Loucy (cell line): ENCODE data around the gene HSPB8.

ENCODE experiments used
- H2AFZ ChIP-seq: fragments of 200-600 bp; sonication (generic); 2 replicates; pipeline ENCODE4 v1.6.0; 2016; ENCODE audit warnings: antibody characterized with exemption, mild to moderate bottlenecking, low read length, moderate library complexity
- H3F3A ChIP-seq: fragments of 200-600 bp; 2 replicates; pipeline ENCODE4 v1.6.0; 2016; ENCODE audit warnings: antibody characterized with exemption, low read depth, mild to moderate bottlenecking
- H3K27me3 ChIP-seq: fragments of 200-600 bp; sonication (generic); 2 replicates; pipeline ENCODE4 v1.6.1; 2014; ENCODE audit warnings: low read length, mild to moderate bottlenecking; ENCODE audit not compliant: insufficient read depth, poor library complexity, severe bottlenecking
- H3K36me3 ChIP-seq: fragments of 200-600 bp; sonication (generic); 2 replicates; pipeline ENCODE4 v1.6.1; 2016; ENCODE audit warnings: low read length; ENCODE audit not compliant: insufficient read depth
- H3K4me1 ChIP-seq: fragments of 200-600 bp; sonication (generic); 2 replicates; pipeline ENCODE4 v1.5.1; 2014; ENCODE audit warnings: low read length, mild to moderate bottlenecking; ENCODE audit not compliant: insufficient read depth, poor library complexity, severe bottlenecking
- H3K4me2 ChIP-seq: fragments of 200-600 bp; sonication (generic); 2 replicates; pipeline ENCODE4 v1.6.0; 2014; ENCODE audit warnings: antibody characterized with exemption, low read length, low read depth, mild to moderate bottlenecking; ENCODE audit not compliant: poor library complexity, severe bottlenecking
- H3K4me3 ChIP-seq: fragments of 200-600 bp; sonication (generic); 2 replicates; pipeline ENCODE4 v1.5.1; 2014; ENCODE audit warnings: low read length, mild to moderate bottlenecking, mixed read lengths; ENCODE audit not compliant: poor library complexity, severe bottlenecking
- H3K79me2 ChIP-seq: fragments of 200-600 bp; sonication (generic); 2 replicates; pipeline ENCODE4 v1.6.1; 2014; ENCODE audit warnings: low read length; ENCODE audit not compliant: insufficient read depth
- H3K9ac ChIP-seq: fragments of 200-600 bp; sonication (generic); 2 replicates; pipeline ENCODE4 v1.6.0; 2014; ENCODE audit warnings: mild to moderate bottlenecking, low read depth, low read length, moderate library complexity; ENCODE audit not compliant: poor library complexity, severe bottlenecking
- H3K9me2 ChIP-seq: fragments of 200-600 bp; sonication (generic); replicated peaks from 2 replicates; pipeline ENCODE4 v1.6.1; 2016; ENCODE audit warnings: low read depth, low read length, mixed read lengths
- H3K9me3 ChIP-seq: fragments of 200-600 bp; sonication (generic); 2 replicates; pipeline ENCODE4 v1.6.1; 2014; ENCODE audit warnings: mild to moderate bottlenecking, antibody characterized with exemption, low read length, low read depth; ENCODE audit not compliant: insufficient read depth
- H4K20me1 ChIP-seq: fragments of 200-600 bp; sonication (generic); 2 replicates; pipeline ENCODE4 v1.6.0; 2014; ENCODE audit warnings: antibody characterized with exemption, low read length, mild to moderate bottlenecking; ENCODE audit not compliant: insufficient read depth, poor library complexity, severe bottlenecking
- EZH2phosphoT487 ChIP-seq: fragments of 200-600 bp; IDR thresholded peaks from 2 replicates; pipeline ENCODE4 v1.6.1; 2018; ENCODE audit warnings: antibody characterized with exemption, mild to moderate bottlenecking, moderate library complexity, borderline replicate concordance
- TF ChIP-seq, protein P1 (sequence below): fragments of 200-600 bp; sonication (generic); conservative IDR thresholded peaks from 2 replicates; pipeline ENCODE4 v1.5.1; 2014; ENCODE audit warnings: mild to moderate bottlenecking, antibody characterized with exemption, low read length

The HSPB8 gene

DNA sequence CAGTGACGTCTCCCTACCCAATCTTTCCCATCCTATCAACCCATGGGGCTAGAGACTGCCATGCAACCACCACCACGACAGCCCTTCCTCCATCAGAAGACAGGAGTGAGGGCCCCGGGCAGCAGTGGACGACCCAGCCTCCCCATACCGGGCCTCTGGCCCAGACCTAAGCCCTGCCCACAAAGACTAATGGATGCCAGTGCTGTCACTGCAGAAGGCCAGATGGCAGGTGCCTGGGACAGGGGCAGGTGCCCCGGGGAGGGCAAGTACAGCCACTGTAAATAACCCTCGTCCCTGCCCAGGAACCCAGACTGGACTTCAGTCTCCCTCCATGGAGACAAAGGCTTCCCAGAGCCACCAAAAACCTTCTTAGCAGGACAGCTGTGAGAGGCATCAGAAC, 20.3 kb upstream of the HSPB8 start:
- no peak overlapping the region for H2AFZ ChIP-seq
- H3K4me2 ChIP-seq: no peak overlapping the region

DNA sequence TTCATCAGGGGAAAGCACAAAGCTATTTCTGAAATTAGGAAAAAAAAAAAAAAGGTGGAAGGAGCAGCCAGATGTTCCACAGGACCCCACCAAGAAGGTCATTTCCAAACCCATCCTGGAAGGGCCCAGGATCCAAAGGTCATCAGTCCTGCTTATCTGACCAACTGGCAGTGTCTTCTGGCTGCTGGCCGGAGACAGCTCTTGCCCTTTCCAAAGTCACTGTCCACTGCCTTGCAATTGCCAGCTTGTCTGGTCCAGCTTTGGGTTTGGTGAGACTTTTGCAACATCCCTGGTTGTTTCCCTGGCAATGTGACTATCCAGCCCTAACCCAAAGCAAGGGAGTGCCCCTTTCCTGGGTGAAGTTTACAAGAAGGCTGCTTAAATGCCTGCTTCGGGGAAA, 18.9 kb upstream of the HSPB8 start:
- TF ChIP-seq, protein P1, sequence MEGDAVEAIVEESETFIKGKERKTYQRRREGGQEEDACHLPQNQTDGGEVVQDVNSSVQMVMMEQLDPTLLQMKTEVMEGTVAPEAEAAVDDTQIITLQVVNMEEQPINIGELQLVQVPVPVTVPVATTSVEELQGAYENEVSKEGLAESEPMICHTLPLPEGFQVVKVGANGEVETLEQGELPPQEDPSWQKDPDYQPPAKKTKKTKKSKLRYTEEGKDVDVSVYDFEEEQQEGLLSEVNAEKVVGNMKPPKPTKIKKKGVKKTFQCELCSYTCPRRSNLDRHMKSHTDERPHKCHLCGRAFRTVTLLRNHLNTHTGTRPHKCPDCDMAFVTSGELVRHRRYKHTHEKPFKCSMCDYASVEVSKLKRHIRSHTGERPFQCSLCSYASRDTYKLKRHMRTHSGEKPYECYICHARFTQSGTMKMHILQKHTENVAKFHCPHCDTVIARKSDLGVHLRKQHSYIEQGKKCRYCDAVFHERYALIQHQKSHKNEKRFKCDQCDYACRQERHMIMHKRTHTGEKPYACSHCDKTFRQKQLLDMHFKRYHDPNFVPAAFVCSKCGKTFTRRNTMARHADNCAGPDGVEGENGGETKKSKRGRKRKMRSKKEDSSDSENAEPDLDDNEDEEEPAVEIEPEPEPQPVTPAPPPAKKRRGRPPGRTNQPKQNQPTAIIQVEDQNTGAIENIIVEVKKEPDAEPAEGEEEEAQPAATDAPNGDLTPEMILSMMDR: no peak
- TF ChIP-seq EZH2phosphoT487: no peak
- H3K9me2 ChIP-seq: no peaks in the 10 kb centered on the region
- no peak overlapping the region for H2AFZ ChIP-seq
- no peaks in the 10 kb centered on the region for H3F3A ChIP-seq
- H3K36me3 ChIP-seq: no peaks in the 10 kb centered on the region
- H3K27me3 ChIP-seq: no peaks in the 10 kb centered on the region
- no peaks in the 10 kb centered on the region for H4K20me1 ChIP-seq
- H3K4me3 ChIP-seq: no peak overlapping the region
- no peak overlapping the region for H3K4me2 ChIP-seq
- H3K79me2 ChIP-seq: no peaks in the 10 kb centered on the region
- no peaks in the 10 kb centered on the region for H3K4me1 ChIP-seq
- no peak overlapping the region for H3K9ac ChIP-seq
- no peaks in the 10 kb centered on the region; the same call in 1 of the 2 replicates for H3K9me3 ChIP-seq

More for the DNA sequence above, 20.3 kb upstream of the HSPB8 start:
- H3K9me3 ChIP-seq: no peaks in the 10 kb centered on the region; the same call in 1 of the 2 replicates
- H3K4me3 ChIP-seq: no peak overlapping the region
- no peaks in the 10 kb centered on the region for H4K20me1 ChIP-seq
- H3F3A ChIP-seq: no peaks in the 10 kb centered on the region
- H3K79me2 ChIP-seq: no peaks in the 10 kb centered on the region
- no peak for TF ChIP-seq EZH2phosphoT487
- TF ChIP-seq, protein P1: no peak
- no peaks in the 10 kb centered on the region for H3K27me3 ChIP-seq
- H3K4me1 ChIP-seq: no peaks in the 10 kb centered on the region
- no peaks in the 10 kb centered on the region for H3K9me2 ChIP-seq
- H3K9ac ChIP-seq: no peak overlapping the region
- no peaks in the 10 kb centered on the region for H3K36me3 ChIP-seq

DNA sequence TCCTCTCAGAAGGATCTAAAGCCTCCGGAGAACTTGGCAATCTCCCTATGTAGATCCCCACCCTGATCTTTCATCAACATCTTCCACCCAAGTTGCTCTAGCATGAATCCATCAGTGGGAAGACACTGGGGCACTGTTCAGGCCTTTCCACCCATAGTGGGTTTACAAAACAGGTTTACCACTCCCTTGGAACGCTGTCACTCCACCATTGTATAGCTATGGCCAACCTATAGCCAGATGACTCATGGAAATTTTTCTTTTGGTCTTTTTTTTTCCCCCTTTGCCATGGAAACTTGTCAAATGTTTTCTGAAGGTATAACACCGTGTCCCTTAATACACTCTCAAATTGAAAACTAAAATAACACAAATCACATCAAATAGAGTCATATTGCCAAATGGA, 10.8 kb upstream of the HSPB8 start:
- Histone ChIP-seq H3K4me3 (no peak overlapping the region), H3K9me2 (no peaks in the 10 kb centered on the region)

More for the DNA sequence above, 10.8 kb upstream of the HSPB8 start:
- Histone ChIP-seq H3F3A (no peaks in the 10 kb centered on the region), H3K27me3 (no peaks in the 10 kb centered on the region), H3K9me3 (no peaks in the 10 kb centered on the region), H3K9ac (no peak overlapping the region), H3K4me2 (no peak overlapping the region), H3K4me1 (no peaks in the 10 kb centered on the region), H2AFZ (no peak overlapping the region), H4K20me1 (no peaks in the 10 kb centered on the region), H3K79me2 (no peaks in the 10 kb centered on the region), H3K36me3 (no peaks in the 10 kb centered on the region)
- TF ChIP-seq, protein P1: no peak
- TF ChIP-seq EZH2phosphoT487: no peak
